Testis (tissue), 2 donors: ENCODE measurements around the gene TMC3.

Experiments used
- POLR2A ChIP-seq: fragments of 450-650 bp; IDR thresholded peaks from one replicate; pipeline ENCODE4 v1.6.1; 2017; ENCODE audit warnings: antibody characterized with exemption, mild to moderate bottlenecking, moderate library complexity
- TF ChIP-seq, protein P1 (sequence below), 3 experiments: fragments of 450-650 bp in 2 of 3; fragments of 200-600 bp in 1 of 3; sonication (generic) in 1 of 3; IDR thresholded peaks; one replicate each; pipeline ENCODE4 v1.5.1; 2016 to 2019; ENCODE audit warnings: antibody characterized with exemption in 3 of 3, mild to moderate bottlenecking in 2 of 3, moderate library complexity in 1 of 3

DNA sequence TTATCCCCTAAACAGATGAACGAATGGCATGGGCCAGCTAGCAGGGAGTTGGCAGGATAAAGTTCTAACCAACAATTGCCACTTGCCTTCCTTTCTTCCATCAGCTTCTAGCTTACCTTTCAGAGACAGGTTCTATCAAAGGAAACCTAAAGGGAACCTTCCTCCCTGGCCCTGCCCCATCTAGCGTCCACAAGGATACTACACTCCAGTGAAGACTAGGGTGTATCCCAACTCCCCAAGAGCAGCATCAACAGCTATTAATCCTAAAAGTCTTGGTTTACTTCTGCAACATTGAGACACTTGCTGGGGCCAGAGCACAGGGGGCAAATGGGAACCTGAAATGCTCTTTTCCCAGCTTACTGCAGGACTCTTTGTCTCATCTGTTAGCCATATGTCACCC is 37.0 kb upstream of the TMC3 start:
- TF ChIP-seq, protein P1, sequence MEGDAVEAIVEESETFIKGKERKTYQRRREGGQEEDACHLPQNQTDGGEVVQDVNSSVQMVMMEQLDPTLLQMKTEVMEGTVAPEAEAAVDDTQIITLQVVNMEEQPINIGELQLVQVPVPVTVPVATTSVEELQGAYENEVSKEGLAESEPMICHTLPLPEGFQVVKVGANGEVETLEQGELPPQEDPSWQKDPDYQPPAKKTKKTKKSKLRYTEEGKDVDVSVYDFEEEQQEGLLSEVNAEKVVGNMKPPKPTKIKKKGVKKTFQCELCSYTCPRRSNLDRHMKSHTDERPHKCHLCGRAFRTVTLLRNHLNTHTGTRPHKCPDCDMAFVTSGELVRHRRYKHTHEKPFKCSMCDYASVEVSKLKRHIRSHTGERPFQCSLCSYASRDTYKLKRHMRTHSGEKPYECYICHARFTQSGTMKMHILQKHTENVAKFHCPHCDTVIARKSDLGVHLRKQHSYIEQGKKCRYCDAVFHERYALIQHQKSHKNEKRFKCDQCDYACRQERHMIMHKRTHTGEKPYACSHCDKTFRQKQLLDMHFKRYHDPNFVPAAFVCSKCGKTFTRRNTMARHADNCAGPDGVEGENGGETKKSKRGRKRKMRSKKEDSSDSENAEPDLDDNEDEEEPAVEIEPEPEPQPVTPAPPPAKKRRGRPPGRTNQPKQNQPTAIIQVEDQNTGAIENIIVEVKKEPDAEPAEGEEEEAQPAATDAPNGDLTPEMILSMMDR (IDR thresholded peaks at IDR 0.05) = no peak
- no peak for TF ChIP-seq POLR2A
